ENCODE results near the gene ZNF407.
A peak's percentile ranks its signal among the peaks of the same experiment; 100 is the strongest.

The ZNF407 gene

GRCh38 chr18:74902147-74902455 is 304.4 kb downstream of the ZNF407 start:
- H3K4me3 ChIP-seq (ENCODE audit: low read length) = no peak overlapping the region
- H3K9ac ChIP-seq (ENCODE audit: low read length) = no peak overlapping the region
- no peaks in the 10 kb centered on the region for H3K27me3 ChIP-seq (ENCODE audit: control insufficient read depth, insufficient read depth, low read length)
- H3K36me3 ChIP-seq (ENCODE audit: control insufficient read depth, low read depth, low read length) = no peaks in the 10 kb centered on the region
- H3K4me1 ChIP-seq (ENCODE audit: control insufficient read depth, low read depth, low read length) = no peaks in the 10 kb centered on the region
- H3K9me3 ChIP-seq (ENCODE audit: control insufficient read depth, low read depth, low read length) = no peaks in the 10 kb centered on the region
- H3K27ac ChIP-seq (ENCODE audit: low read length) = no peak overlapping the region

- no peaks in the 10 kb centered on the region for H3K36me3 ChIP-seq (ENCODE audit: control insufficient read depth, low read depth, low read length)
- H3K9me3 ChIP-seq (ENCODE audit: control insufficient read depth, low read depth, low read length) = no peaks in the 10 kb centered on the region
- H3K4me3 ChIP-seq (ENCODE audit: low read length) = no peak overlapping the region
- H3K4me1 ChIP-seq (ENCODE audit: control insufficient read depth, low read depth, low read length) = no peaks in the 10 kb centered on the region
- H3K27ac ChIP-seq (ENCODE audit: low read length) = no peak overlapping the region
- H3K27me3 ChIP-seq (ENCODE audit: control insufficient read depth, insufficient read depth, low read length) = no peaks in the 10 kb centered on the region
- no peak overlapping the region for H3K9ac ChIP-seq (ENCODE audit: low read length)
These were observed 307.6 kb downstream of the ZNF407 start for GRCh38 chr18:74905247-74905646.

- Histone ChIP-seq H3K36me3 (ENCODE audit: control insufficient read depth, low read depth, low read length) (no peaks in the 10 kb centered on the region), H3K9ac (ENCODE audit: low read length) (no peak overlapping the region)
These were observed 308.5 kb downstream of the ZNF407 start for GRCh38 chr18:74906184-74906583.

GRCh38 chr18:74914052-74914591 is 316.5 kb downstream of the ZNF407 start:
- Histone ChIP-seq H3K4me3 (ENCODE audit: low read length) (no peak overlapping the region), H3K27ac (ENCODE audit: low read length) (no peak overlapping the region), H3K4me1 (ENCODE audit: control insufficient read depth, low read depth, low read length) (no peaks in the 10 kb centered on the region), H3K9ac (ENCODE audit: low read length) (no peak overlapping the region), H3K36me3 (ENCODE audit: control insufficient read depth, low read depth, low read length) (no peaks in the 10 kb centered on the region), H3K27me3 (ENCODE audit: control insufficient read depth, insufficient read depth, low read length) (no peaks in the 10 kb centered on the region), H3K9me3 (ENCODE audit: control insufficient read depth, low read depth, low read length) (no peaks in the 10 kb centered on the region)

More at GRCh38 chr18:74906184-74906583, 308.5 kb downstream of the ZNF407 start:
- Histone ChIP-seq H3K4me1 (ENCODE audit: control insufficient read depth, low read depth, low read length) (no peaks in the 10 kb centered on the region), H3K9me3 (ENCODE audit: control insufficient read depth, low read depth, low read length) (no peaks in the 10 kb centered on the region), H3K27ac (ENCODE audit: low read length) (no peak overlapping the region), H3K27me3 (ENCODE audit: control insufficient read depth, insufficient read depth, low read length) (no peaks in the 10 kb centered on the region), H3K4me3 (ENCODE audit: low read length) (no peak overlapping the region)

- Histone ChIP-seq H3K4me1 (ENCODE audit: control insufficient read depth, low read depth, low read length) (peaks cover 2% of the 10 kb centered on the region), H3K9me3 (ENCODE audit: control insufficient read depth, low read depth, low read length) (no peaks in the 10 kb centered on the region), H3K9ac (ENCODE audit: low read length) (no peak overlapping the region), H3K27me3 (ENCODE audit: control insufficient read depth, insufficient read depth, low read length) (no peaks in the 10 kb centered on the region), H3K36me3 (ENCODE audit: control insufficient read depth, low read depth, low read length) (no peaks in the 10 kb centered on the region), H3K27ac (ENCODE audit: low read length) (no peak overlapping the region), H3K4me3 (ENCODE audit: low read length) (no peak overlapping the region)
These were observed 317.0 kb downstream of the ZNF407 start for GRCh38 chr18:74914648-74915047.

GRCh38 chr18:74916773-74917393 is 319.2 kb downstream of the ZNF407 start:
- Histone ChIP-seq H3K4me1 (ENCODE audit: control insufficient read depth, low read depth, low read length) (peaks cover 21% of the 10 kb centered on the region), H3K9me3 (ENCODE audit: control insufficient read depth, low read depth, low read length) (no peaks in the 10 kb centered on the region)

GRCh38 chr18:74918276-74918790 is 320.7 kb downstream of the ZNF407 start:
- Histone ChIP-seq H3K4me1 (ENCODE audit: control insufficient read depth, low read depth, low read length) (peaks cover 32% of the 10 kb centered on the region), H3K36me3 (ENCODE audit: control insufficient read depth, low read depth, low read length) (no peaks in the 10 kb centered on the region), H3K9ac (ENCODE audit: low read length) (no peak overlapping the region), H3K4me3 (ENCODE audit: low read length) (no peak overlapping the region), H3K9me3 (ENCODE audit: control insufficient read depth, low read depth, low read length) (no peaks in the 10 kb centered on the region), H3K27ac (ENCODE audit: low read length) (no peak overlapping the region), H3K27me3 (ENCODE audit: control insufficient read depth, insufficient read depth, low read length) (no peaks in the 10 kb centered on the region)

More at GRCh38 chr18:74916773-74917393, 319.2 kb downstream of the ZNF407 start:
- no peak overlapping the region for H3K4me3 ChIP-seq (ENCODE audit: low read length)
- H3K36me3 ChIP-seq (ENCODE audit: control insufficient read depth, low read depth, low read length) = no peaks in the 10 kb centered on the region
- no peaks in the 10 kb centered on the region for H3K27me3 ChIP-seq (ENCODE audit: control insufficient read depth, insufficient read depth, low read length)
- H3K27ac ChIP-seq (ENCODE audit: low read length) = no peak overlapping the region
- no peak overlapping the region for H3K9ac ChIP-seq (ENCODE audit: low read length)

- no peak overlapping the region for H3K9ac ChIP-seq (ENCODE audit: low read length)
These were observed 323.6 kb downstream of the ZNF407 start for GRCh38 chr18:74921057-74921820.

GRCh38 chr18:74926051-74926450 is 328.4 kb downstream of the ZNF407 start:
- Histone ChIP-seq H3K27ac (ENCODE audit: low read length) (no peak overlapping the region), H3K36me3 (ENCODE audit: control insufficient read depth, low read depth, low read length) (no peaks in the 10 kb centered on the region), H3K9ac (ENCODE audit: low read length) (no peak overlapping the region), H3K4me3 (ENCODE audit: low read length) (no peak overlapping the region), H3K9me3 (ENCODE audit: control insufficient read depth, low read depth, low read length) (no peaks in the 10 kb centered on the region), H3K27me3 (ENCODE audit: control insufficient read depth, insufficient read depth, low read length) (no peaks in the 10 kb centered on the region), H3K4me1 (ENCODE audit: control insufficient read depth, low read depth, low read length) (peaks cover 32% of the 10 kb centered on the region)

More at GRCh38 chr18:74921057-74921820, 323.6 kb downstream of the ZNF407 start:
- Histone ChIP-seq H3K36me3 (ENCODE audit: control insufficient read depth, low read depth, low read length) (no peaks in the 10 kb centered on the region), H3K27ac (ENCODE audit: low read length) (no peak overlapping the region), H3K4me3 (ENCODE audit: low read length) (peak overlapping the region; percentile 19), H3K27me3 (ENCODE audit: control insufficient read depth, insufficient read depth, low read length) (no peaks in the 10 kb centered on the region), H3K9me3 (ENCODE audit: control insufficient read depth, low read depth, low read length) (no peaks in the 10 kb centered on the region), H3K4me1 (ENCODE audit: control insufficient read depth, low read depth, low read length) (peaks cover 32% of the 10 kb centered on the region)

- Histone ChIP-seq H3K4me1 (ENCODE audit: control insufficient read depth, low read depth, low read length) (peaks cover 13% of the 10 kb centered on the region), H3K9ac (ENCODE audit: low read length) (no peak overlapping the region), H3K9me3 (ENCODE audit: control insufficient read depth, low read depth, low read length) (no peaks in the 10 kb centered on the region), H3K27ac (ENCODE audit: low read length) (no peak overlapping the region), H3K4me3 (ENCODE audit: low read length) (no peak overlapping the region), H3K27me3 (ENCODE audit: control insufficient read depth, insufficient read depth, low read length) (no peaks in the 10 kb centered on the region), H3K36me3 (ENCODE audit: control insufficient read depth, low read depth, low read length) (no peaks in the 10 kb centered on the region)
These were observed 330.7 kb downstream of the ZNF407 start for GRCh38 chr18:74928194-74928968.

GRCh38 chr18:74929110-74929509 is 331.4 kb downstream of the ZNF407 start:
- Histone ChIP-seq H3K27me3 (ENCODE audit: control insufficient read depth, insufficient read depth, low read length) (no peaks in the 10 kb centered on the region), H3K36me3 (ENCODE audit: control insufficient read depth, low read depth, low read length) (no peaks in the 10 kb centered on the region), H3K4me3 (ENCODE audit: low read length) (no peak overlapping the region), H3K27ac (ENCODE audit: low read length) (no peak overlapping the region), H3K4me1 (ENCODE audit: control insufficient read depth, low read depth, low read length) (peaks cover 13% of the 10 kb centered on the region), H3K9ac (ENCODE audit: low read length) (no peak overlapping the region), H3K9me3 (ENCODE audit: control insufficient read depth, low read depth, low read length) (no peaks in the 10 kb centered on the region)

All from iPS-18a (cell line).